ENCODE data around the gene CIB4. TPM values are rescaled to one million over a fixed set of nuclear protein-coding genes. Genes with fewer than 3 reads are reported as not detected.
A peak's percentile ranks its signal among the peaks of the same experiment; 100 is the strongest.

CIB4 gene
- total and polyA plus RNA-seq, 5 donors = not detected

DNA sequence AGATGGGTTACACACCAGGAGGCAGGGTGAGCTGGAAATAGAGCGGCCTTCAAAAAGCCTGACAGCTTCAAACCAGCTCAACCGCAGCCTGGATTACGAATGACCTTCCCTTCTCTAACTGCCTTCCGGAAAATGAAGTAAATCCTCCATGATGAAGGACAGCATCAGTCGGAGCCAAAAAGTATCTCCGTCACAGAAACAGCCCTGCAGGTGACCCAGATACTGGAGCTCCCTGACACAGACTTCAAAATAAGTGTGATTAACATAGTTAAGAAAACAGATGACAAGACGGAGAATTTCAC, 10.3 kb upstream of the CIB4 start:
- Histone ChIP-seq H3K27me3 (ENCODE audit: control insufficient read depth, insufficient read depth) (no peaks in the 10 kb centered on the region), H3K9me3 (ENCODE audit: control insufficient read depth, low read length) (no peaks in the 10 kb centered on the region), H3K4me1 (ENCODE audit: control insufficient read depth, insufficient read depth, low read length) (no peaks in the 10 kb centered on the region), H3K4me3 (ENCODE audit: low read length) (no peak overlapping the region), H3K27ac (ENCODE audit: low read length) (no peak overlapping the region)
- 93% methylated on average over 7 of the region's 7 CpGs for WGBS
- DNase-seq = no peak
- ATAC-seq = no peak
- intact Hi-C loops (cut with DNase I) = no loop called here

DNA sequence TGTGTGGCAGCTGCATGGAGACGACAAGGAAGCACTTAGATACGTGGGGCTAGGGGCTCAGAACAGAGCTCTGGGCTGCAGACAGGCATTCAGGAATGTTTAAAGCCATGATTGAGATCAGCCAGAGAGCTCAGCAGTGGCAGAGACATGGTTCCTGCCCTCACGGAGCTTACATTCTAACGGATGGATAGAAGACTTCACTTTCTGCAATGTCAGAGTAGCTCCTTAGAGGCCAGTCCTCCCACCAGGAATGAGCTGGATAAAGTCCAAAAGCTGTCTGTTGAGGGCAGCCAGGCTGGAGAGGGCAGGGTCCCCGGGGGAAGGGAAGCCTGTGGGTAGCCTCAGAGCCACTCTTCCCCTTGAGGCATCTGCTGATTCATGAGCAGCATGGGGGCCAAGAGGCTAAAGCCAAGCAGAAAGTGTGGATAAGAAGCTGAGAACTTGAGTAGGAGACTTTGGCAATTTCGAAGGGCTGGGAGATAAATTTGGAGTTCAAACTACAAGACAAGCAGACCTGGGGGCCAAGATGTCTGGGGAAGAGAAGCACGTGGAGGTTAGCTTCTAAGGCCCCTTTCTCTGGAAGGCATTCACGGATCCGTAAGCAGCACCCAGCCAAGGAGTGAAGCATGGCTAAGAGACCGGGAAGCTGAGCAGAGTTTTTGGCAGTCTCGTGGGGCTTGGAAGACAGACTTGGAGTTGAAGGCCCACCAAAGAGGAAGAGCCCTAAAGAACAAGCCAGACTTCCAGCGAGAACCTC, 9.7 kb upstream of the CIB4 start:
- intact Hi-C loops (cut with DNase I) = no loop called here
- DNase-seq (no peak), ATAC-seq (no peak)
- Histone ChIP-seq H3K27ac (ENCODE audit: low read length) (no peak overlapping the region), H3K4me1 (ENCODE audit: control insufficient read depth, insufficient read depth, low read length) (no peaks in the 10 kb centered on the region), H3K4me3 (ENCODE audit: low read length) (no peak overlapping the region), H3K27me3 (ENCODE audit: control insufficient read depth, insufficient read depth) (no peaks in the 10 kb centered on the region), H3K9me3 (ENCODE audit: control insufficient read depth, low read length) (no peaks in the 10 kb centered on the region)
- whole genome bisulfite sequencing = 79% methylated on average over 12 of the region's 12 CpGs

- ATAC-seq (no peak), DNase-seq (no peak)
- Histone ChIP-seq H3K4me1 (ENCODE audit: control insufficient read depth, insufficient read depth, low read length) (no peaks in the 10 kb centered on the region), H3K27me3 (ENCODE audit: control insufficient read depth, insufficient read depth) (no peaks in the 10 kb centered on the region), H3K4me3 (ENCODE audit: low read length) (no peak overlapping the region), H3K27ac (ENCODE audit: low read length) (no peak overlapping the region), H3K9me3 (ENCODE audit: control insufficient read depth, low read length) (no peaks in the 10 kb centered on the region)
- intact Hi-C loops (cut with DNase I) = no loop called here
- 73% methylated on average over 12 of the region's 12 CpGs for WGBS
These were observed 9.0 kb upstream of the CIB4 start for GRCh38 chr2:26649992-26650712.

- WGBS = 59% methylated on average over 7 of the region's 7 CpGs
- Histone ChIP-seq H3K4me1 (ENCODE audit: control insufficient read depth, insufficient read depth, low read length) (no peaks in the 10 kb centered on the region), H3K9me3 (ENCODE audit: control insufficient read depth, low read length) (no peaks in the 10 kb centered on the region), H3K27me3 (ENCODE audit: control insufficient read depth, insufficient read depth) (no peaks in the 10 kb centered on the region), H3K4me3 (ENCODE audit: low read length) (no peak overlapping the region), H3K27ac (ENCODE audit: low read length) (no peak overlapping the region)
- intact Hi-C loops (cut with DNase I) = no loop called here
- ATAC-seq (no peak), DNase-seq (no peak)
These were observed 8.2 kb upstream of the CIB4 start for GRCh38 chr2:26649322-26649721.

GRCh38 chr2:26648516-26648915, 7.3 kb upstream of the CIB4 start:
- Histone ChIP-seq H3K27ac (ENCODE audit: low read length) (no peak overlapping the region), H3K4me3 (ENCODE audit: low read length) (no peak overlapping the region), H3K9me3 (ENCODE audit: control insufficient read depth, low read length) (no peaks in the 10 kb centered on the region), H3K4me1 (ENCODE audit: control insufficient read depth, insufficient read depth, low read length) (no peaks in the 10 kb centered on the region), H3K27me3 (ENCODE audit: control insufficient read depth, insufficient read depth) (no peaks in the 10 kb centered on the region)
- intact Hi-C loops (cut with DNase I) = no loop called here
- no peak for ATAC-seq
- no peak for DNase-seq
- 83% methylated on average over 6 of the region's 6 CpGs for WGBS

- H3K27me3 ChIP-seq (ENCODE audit: control insufficient read depth, insufficient read depth) = no peaks in the 10 kb centered on the region
- 81% methylated on average over 3 of the region's 3 CpGs for WGBS
- no peaks in the 10 kb centered on the region for H3K4me1 ChIP-seq (ENCODE audit: control insufficient read depth, insufficient read depth, low read length)
- no peak overlapping the region for H3K4me3 ChIP-seq (ENCODE audit: low read length)
- no peak for DNase-seq
- no peaks in the 10 kb centered on the region for H3K9me3 ChIP-seq (ENCODE audit: control insufficient read depth, low read length)
- ATAC-seq = no peak
- intact Hi-C loops (cut with DNase I) = no loop called here
- no peak overlapping the region for H3K27ac ChIP-seq (ENCODE audit: low read length)
These were observed 6.8 kb upstream of the CIB4 start for GRCh38 chr2:26647981-26648380.

- ATAC-seq = no peak
- Histone ChIP-seq H3K9me3 (ENCODE audit: control insufficient read depth, low read length) (no peaks in the 10 kb centered on the region), H3K4me3 (ENCODE audit: low read length) (no peak overlapping the region), H3K27me3 (ENCODE audit: control insufficient read depth, insufficient read depth) (no peaks in the 10 kb centered on the region), H3K27ac (ENCODE audit: low read length) (no peak overlapping the region), H3K4me1 (ENCODE audit: control insufficient read depth, insufficient read depth, low read length) (no peaks in the 10 kb centered on the region)
- WGBS = 78% methylated on average over 6 of the region's 6 CpGs
- intact Hi-C loops (cut with DNase I) = no loop called here
- DNase-seq = no peak
These were observed 6.0 kb upstream of the CIB4 start for GRCh38 chr2:26646986-26647672.

- DNase-seq (no peak), ATAC-seq (no peak)
- intact Hi-C loops (cut with DNase I) = no loop called here
- H3K27ac ChIP-seq (ENCODE audit: low read length) = no peak overlapping the region
- H3K9me3 ChIP-seq (ENCODE audit: control insufficient read depth, low read length) = no peaks in the 10 kb centered on the region
- WGBS = 88% methylated on average over 10 of the region's 10 CpGs
- H3K4me3 ChIP-seq (ENCODE audit: low read length) = no peak overlapping the region
- no peaks in the 10 kb centered on the region for H3K4me1 ChIP-seq (ENCODE audit: control insufficient read depth, insufficient read depth, low read length)
- H3K27me3 ChIP-seq (ENCODE audit: control insufficient read depth, insufficient read depth) = no peaks in the 10 kb centered on the region
These were observed 4.6 kb upstream of the CIB4 start for GRCh38 chr2:26645762-26646161.

DNA sequence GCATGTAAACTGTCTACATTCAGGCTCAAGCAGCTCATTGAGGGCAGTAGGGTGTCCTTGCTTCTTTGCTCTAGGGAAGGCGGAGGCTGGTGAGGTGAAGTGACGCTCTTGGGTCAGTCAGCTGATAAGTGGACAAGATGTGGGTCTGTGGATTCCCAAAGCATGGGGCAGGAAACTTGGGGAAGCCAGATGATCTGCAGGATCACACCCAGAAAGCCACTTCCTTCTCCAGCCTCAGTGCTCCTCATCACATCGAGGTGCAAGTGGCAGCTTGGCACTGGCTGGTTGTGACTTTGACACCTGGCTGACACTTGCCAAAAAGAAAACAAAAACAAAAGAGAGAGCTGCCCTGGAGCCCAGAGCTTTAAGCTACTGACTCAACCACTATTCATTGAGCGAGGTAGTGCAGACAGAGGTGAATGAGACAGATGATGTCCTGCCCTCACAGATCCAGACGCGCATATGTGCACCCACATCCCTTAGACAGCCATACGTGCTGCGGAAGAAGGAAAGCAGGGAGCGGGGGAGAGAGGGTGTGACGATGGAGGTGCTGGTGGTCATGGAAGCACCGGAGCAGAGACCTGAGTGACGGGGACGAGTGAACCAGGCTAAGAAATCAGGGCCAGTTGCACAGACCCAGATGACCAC, 3.1 kb upstream of the CIB4 start:
- ATAC-seq = no peak
- Histone ChIP-seq H3K27ac (ENCODE audit: low read length) (no peak overlapping the region), H3K27me3 (ENCODE audit: control insufficient read depth, insufficient read depth) (no peaks in the 10 kb centered on the region), H3K9me3 (ENCODE audit: control insufficient read depth, low read length) (no peaks in the 10 kb centered on the region), H3K4me3 (ENCODE audit: low read length) (no peak overlapping the region), H3K4me1 (ENCODE audit: control insufficient read depth, insufficient read depth, low read length) (peaks cover 2% of the 10 kb centered on the region)
- intact Hi-C loops (cut with DNase I) = no loop called here
- 79% methylated on average over 13 of the region's 13 CpGs for WGBS
- DNase-seq = no peak

DNA sequence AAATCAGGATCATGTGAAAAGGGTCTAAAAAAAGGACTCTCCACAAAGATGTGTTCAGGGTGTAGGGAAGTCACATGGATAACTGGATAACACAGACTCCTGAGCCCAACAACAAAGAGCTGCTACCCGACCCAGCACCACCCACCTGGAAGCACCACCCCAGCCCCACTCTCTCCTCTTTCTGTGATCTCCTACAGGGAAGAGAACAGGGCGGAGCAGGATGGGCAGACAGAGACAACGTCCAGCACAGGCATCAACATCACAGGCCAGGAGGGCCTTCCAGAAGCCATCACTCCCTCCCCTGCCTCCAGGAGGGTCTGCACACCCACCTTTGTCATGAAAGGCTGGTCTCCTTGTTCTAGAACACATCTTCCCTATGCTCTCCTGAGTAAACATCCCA, 1.3 kb upstream of the CIB4 start:
- Histone ChIP-seq H3K27me3 (ENCODE audit: control insufficient read depth, insufficient read depth) (no peaks in the 10 kb centered on the region), H3K27ac (ENCODE audit: low read length) (no peak overlapping the region), H3K4me3 (ENCODE audit: low read length) (no peak overlapping the region), H3K4me1 (ENCODE audit: control insufficient read depth, insufficient read depth, low read length) (peaks cover 2% of the 10 kb centered on the region), H3K9me3 (ENCODE audit: control insufficient read depth, low read length) (no peaks in the 10 kb centered on the region)
- ATAC-seq (no peak), DNase-seq (no peak)
- 58% methylated on average over 3 of the region's 3 CpGs for WGBS
- intact Hi-C loops (cut with DNase I) = no loop called here

GRCh38 chr2:26640331-26640745, 828 bp downstream of the CIB4 start:
- WGBS = 33% methylated on average over 8 of the region's 8 CpGs
- H3K27me3 ChIP-seq (ENCODE audit: control insufficient read depth, insufficient read depth) = no peaks in the 10 kb centered on the region
- peaks cover 2% of the 10 kb centered on the region for H3K4me1 ChIP-seq (ENCODE audit: control insufficient read depth, insufficient read depth, low read length)
- intact Hi-C loops (cut with DNase I) = no loop called here
- H3K4me3 ChIP-seq (ENCODE audit: low read length) = no peak overlapping the region
- ATAC-seq (peak; percentile 51 to 68), DNase-seq (no peak)
- no peaks in the 10 kb centered on the region for H3K9me3 ChIP-seq (ENCODE audit: control insufficient read depth, low read length)
- H3K27ac ChIP-seq (ENCODE audit: low read length) = no peak overlapping the region
